Measurements from ENCODE around the gene PDK1. TPM values are rescaled to one million over a fixed set of nuclear protein-coding genes. Genes with fewer than 3 reads are reported as not detected.

The PDK1 gene
- polyA plus RNA-seq, 2 of the 4 experiments (the other 2 are of a cell fraction), result 1.2 to 12.9 TPM

DNA sequence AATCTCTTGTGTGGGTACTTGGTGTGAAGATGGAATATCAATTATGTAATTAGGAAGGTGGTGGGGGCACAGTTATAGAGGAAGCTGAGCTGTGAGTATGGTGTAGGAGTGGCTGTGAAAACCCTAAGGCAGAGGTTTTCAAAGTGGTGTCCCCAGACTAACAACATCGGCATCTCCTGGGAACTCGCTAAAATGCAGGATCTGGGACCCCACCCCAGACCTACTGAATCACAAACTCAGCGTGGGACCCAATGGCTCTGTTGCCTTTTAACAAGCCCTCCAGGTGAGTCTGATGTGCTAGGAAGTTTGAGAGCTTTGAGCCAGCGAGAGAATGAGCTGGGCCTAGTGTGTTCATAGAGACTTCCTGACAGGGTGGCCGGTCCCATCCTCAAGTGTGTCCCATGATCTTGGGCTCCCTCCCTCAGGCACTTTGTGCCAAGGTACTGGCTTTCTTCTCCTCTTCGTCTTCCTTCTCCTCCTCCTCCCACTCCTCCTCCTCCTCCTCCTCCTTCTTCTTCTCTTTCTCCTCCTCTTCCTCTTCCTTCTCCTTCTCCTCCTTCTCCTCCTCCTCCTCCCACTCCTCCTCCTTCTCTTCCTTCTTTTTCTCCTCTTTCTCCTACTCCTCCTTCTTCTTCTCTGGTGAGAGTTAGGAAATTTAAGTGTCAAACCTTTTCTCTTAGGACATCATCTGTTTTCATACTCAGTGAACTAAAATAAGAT lies 86.6 kb downstream of the PDK1 start:
- FAIRE-seq (no peak), DNase-seq (ENCODE audit: low read depth in 1 of 2, low spot score in 1 of 2) (no peak), ATAC-seq (no peak)
- Histone ChIP-seq H3K4me1 (no peaks in the 10 kb centered on the region), H3K4me2 (no peak overlapping the region), H3K9me3 (no peaks in the 10 kb centered on the region), H3K4me3 (no peak overlapping the region), H3K27ac (no peak overlapping the region)
- WGBS (ENCODE audit: missing lambda C conversion rate), result 62% methylated on average over 6 of the region's 6 CpGs
- CTCF ChIA-PET, result no interaction called here
- POLR2A ChIA-PET, result no interaction called here
- TF ChIP-seq RARB (CRISPR knock-in tag; IDR thresholded peaks at IDR 0.05), result no peak
- no peak for TF ChIP-seq MAZ (IDR thresholded peaks at IDR 0.05; ENCODE audit: borderline replicate concordance, low read depth, low read length)
- TF ChIP-seq SREBF2 (IDR thresholded peaks at IDR 0.05), result no peak
- no peak for TF ChIP-seq NR3C1 (IDR thresholded peaks at IDR 0.05)
- TF ChIP-seq, protein P1, sequence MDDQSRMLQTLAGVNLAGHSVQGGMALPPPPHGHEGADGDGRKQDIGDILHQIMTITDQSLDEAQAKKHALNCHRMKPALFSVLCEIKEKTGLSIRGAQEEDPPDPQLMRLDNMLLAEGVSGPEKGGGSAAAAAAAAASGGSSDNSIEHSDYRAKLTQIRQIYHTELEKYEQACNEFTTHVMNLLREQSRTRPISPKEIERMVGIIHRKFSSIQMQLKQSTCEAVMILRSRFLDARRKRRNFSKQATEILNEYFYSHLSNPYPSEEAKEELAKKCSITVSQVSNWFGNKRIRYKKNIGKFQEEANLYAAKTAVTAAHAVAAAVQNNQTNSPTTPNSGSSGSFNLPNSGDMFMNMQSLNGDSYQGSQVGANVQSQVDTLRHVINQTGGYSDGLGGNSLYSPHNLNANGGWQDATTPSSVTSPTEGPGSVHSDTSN (IDR thresholded peaks at IDR 0.05), result no peak
- no peak for TF ChIP-seq POLR2AphosphoS2 (conservative IDR thresholded peaks at IDR 0.05; ENCODE audit: low read length)
- TF ChIP-seq TP53 (CRISPR knock-in tag; IDR thresholded peaks at IDR 0.05), result no peak
- TF ChIP-seq, protein P2, sequence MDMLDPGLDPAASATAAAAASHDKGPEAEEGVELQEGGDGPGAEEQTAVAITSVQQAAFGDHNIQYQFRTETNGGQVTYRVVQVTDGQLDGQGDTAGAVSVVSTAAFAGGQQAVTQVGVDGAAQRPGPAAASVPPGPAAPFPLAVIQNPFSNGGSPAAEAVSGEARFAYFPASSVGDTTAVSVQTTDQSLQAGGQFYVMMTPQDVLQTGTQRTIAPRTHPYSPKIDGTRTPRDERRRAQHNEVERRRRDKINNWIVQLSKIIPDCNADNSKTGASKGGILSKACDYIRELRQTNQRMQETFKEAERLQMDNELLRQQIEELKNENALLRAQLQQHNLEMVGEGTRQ (IDR thresholded peaks at IDR 0.05), result no peak
- TF ChIP-seq JUN (IDR thresholded peaks at IDR 0.05), result no peak
- TF ChIP-seq BHLHE40 (IDR thresholded peaks at IDR 0.05; ENCODE audit: low read depth, low read length), result no peak

DNA sequence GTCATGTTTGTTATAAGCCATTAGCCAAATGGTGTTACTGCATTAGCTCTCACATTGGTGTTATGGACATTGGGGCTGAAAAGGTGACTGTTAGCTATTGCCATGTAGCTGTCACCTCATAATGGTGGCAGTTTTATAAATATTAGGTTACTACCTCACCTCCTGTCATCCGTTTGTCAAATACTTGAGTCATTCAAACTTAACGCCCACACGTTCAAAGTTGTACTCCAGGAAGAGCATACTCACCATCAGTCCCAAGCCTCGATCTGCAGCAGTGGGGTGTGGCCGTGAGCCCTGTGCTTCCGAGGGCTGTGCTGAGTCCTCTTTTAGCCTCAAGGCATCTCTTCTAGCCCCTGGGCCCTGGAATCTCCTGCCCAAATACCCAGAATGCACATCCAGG lies 87.3 kb downstream of the PDK1 start:
- CTCF ChIA-PET, result interaction anchor here (0.7 to 1.2 kb wide), 3 partner anchors 9 to 49 kb away, joined by 3 read pairs; no protein-coding TSS in a partner anchor

DNA sequence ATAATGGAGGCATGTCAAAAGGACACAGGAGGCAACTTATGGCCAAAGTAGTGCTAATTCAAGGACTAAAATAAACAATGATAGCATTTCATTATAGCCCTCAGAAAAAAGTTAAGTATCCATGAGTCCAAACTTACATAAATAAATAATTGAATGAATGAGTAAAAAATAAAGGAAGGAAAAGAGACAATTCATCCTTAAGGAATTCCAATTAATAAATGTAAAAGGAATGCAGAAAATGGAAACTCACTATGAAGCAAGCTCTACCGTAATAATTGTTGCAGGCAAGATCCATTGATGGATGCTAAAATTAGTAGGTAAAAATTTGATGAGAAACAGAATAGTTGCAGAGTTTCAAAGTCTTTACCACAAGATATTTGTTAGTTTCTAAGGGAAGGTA lies 91.5 kb downstream of the PDK1 start:
- ChIA-PET POLR2A (no interaction called here), CTCF (no interaction called here)
- no peak overlapping the region for H3K4me2 ChIP-seq
- 80% methylated on average over 1 of the region's 1 CpG for WGBS (ENCODE audit: missing lambda C conversion rate)
- H3K9me3 ChIP-seq, result no peaks in the 10 kb centered on the region
- H3K4me3 ChIP-seq, result no peak overlapping the region
- DNase-seq (ENCODE audit: low read depth in 1 of 2, low spot score in 1 of 2) (no peak), FAIRE-seq (no peak), ATAC-seq (no peak)
- H3K4me1 ChIP-seq, result no peaks in the 10 kb centered on the region
- no peak overlapping the region for H3K27ac ChIP-seq
- TF ChIP-seq TP53 (CRISPR knock-in tag; IDR thresholded peaks at IDR 0.05) (no peak), CHD2 (IDR thresholded peaks at IDR 0.05; ENCODE audit: low read length, partially characterized antibody) (no peak), RFX5 (IDR thresholded peaks at IDR 0.05) (no peak), EHMT2 (IDR thresholded peaks at IDR 0.05; ENCODE audit: low read depth) (no peak), SREBF2 (IDR thresholded peaks at IDR 0.05) (no peak), FOSB (CRISPR knock-in tag; IDR thresholded peaks at IDR 0.05) (no peak), BHLHE40 (IDR thresholded peaks at IDR 0.05; ENCODE audit: low read depth, low read length) (no peak), RCOR1 (IDR thresholded peaks at IDR 0.05; ENCODE audit: low read depth, low read length) (no peak), CBX2 (IDR thresholded peaks at IDR 0.05; ENCODE audit: borderline replicate concordance, low read depth) (no peak), PHF8 (IDR thresholded peaks at IDR 0.05; ENCODE audit: borderline replicate concordance, low read depth) (no peak)
- TF ChIP-seq, protein P3, sequence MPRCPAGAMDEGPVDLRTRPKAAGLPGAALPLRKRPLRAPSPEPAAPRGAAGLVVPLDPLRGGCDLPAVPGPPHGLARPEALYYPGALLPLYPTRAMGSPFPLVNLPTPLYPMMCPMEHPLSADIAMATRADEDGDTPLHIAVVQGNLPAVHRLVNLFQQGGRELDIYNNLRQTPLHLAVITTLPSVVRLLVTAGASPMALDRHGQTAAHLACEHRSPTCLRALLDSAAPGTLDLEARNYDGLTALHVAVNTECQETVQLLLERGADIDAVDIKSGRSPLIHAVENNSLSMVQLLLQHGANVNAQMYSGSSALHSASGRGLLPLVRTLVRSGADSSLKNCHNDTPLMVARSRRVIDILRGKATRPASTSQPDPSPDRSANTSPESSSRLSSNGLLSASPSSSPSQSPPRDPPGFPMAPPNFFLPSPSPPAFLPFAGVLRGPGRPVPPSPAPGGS (IDR thresholded peaks at IDR 0.05), result no peak
- TF ChIP-seq, protein P4, sequence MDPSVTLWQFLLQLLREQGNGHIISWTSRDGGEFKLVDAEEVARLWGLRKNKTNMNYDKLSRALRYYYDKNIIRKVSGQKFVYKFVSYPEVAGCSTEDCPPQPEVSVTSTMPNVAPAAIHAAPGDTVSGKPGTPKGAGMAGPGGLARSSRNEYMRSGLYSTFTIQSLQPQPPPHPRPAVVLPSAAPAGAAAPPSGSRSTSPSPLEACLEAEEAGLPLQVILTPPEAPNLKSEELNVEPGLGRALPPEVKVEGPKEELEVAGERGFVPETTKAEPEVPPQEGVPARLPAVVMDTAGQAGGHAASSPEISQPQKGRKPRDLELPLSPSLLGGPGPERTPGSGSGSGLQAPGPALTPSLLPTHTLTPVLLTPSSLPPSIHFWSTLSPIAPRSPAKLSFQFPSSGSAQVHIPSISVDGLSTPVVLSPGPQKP (IDR thresholded peaks at IDR 0.05; ENCODE audit: low read depth, low read length), result no peak
- TF ChIP-seq, protein P5, sequence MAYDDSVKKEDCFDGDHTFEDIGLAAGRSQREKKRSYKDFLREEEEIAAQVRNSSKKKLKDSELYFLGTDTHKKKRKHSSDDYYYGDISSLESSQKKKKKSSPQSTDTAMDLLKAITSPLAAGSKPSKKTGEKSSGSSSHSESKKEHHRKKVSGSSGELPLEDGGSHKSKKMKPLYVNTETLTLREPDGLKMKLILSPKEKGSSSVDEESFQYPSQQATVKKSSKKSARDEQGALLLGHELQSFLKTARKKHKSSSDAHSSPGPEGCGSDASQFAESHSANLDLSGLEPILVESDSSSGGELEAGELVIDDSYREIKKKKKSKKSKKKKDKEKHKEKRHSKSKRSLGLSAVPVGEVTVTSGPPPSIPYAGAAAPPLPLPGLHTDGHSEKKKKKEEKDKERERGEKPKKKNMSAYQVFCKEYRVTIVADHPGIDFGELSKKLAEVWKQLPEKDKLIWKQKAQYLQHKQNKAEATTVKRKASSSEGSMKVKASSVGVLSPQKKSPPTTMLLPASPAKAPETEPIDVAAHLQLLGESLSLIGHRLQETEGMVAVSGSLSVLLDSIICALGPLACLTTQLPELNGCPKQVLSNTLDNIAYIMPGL (CRISPR knock-in tag; IDR thresholded peaks at IDR 0.05; ENCODE audit: borderline replicate concordance), result no peak

More for the DNA sequence above, 87.3 kb downstream of the PDK1 start:
- H3K27ac ChIP-seq, result no peak overlapping the region
- POLR2A ChIA-PET, result no interaction called here
- no peaks in the 10 kb centered on the region for H3K4me1 ChIP-seq
- FAIRE-seq (no peak), ATAC-seq (no peak), DNase-seq (ENCODE audit: low read depth in 1 of 2, low spot score in 1 of 2) (no peak)
- H3K4me3 ChIP-seq, result no peak overlapping the region
- H3K4me2 ChIP-seq, result no peak overlapping the region
- TF ChIP-seq, protein P6, sequence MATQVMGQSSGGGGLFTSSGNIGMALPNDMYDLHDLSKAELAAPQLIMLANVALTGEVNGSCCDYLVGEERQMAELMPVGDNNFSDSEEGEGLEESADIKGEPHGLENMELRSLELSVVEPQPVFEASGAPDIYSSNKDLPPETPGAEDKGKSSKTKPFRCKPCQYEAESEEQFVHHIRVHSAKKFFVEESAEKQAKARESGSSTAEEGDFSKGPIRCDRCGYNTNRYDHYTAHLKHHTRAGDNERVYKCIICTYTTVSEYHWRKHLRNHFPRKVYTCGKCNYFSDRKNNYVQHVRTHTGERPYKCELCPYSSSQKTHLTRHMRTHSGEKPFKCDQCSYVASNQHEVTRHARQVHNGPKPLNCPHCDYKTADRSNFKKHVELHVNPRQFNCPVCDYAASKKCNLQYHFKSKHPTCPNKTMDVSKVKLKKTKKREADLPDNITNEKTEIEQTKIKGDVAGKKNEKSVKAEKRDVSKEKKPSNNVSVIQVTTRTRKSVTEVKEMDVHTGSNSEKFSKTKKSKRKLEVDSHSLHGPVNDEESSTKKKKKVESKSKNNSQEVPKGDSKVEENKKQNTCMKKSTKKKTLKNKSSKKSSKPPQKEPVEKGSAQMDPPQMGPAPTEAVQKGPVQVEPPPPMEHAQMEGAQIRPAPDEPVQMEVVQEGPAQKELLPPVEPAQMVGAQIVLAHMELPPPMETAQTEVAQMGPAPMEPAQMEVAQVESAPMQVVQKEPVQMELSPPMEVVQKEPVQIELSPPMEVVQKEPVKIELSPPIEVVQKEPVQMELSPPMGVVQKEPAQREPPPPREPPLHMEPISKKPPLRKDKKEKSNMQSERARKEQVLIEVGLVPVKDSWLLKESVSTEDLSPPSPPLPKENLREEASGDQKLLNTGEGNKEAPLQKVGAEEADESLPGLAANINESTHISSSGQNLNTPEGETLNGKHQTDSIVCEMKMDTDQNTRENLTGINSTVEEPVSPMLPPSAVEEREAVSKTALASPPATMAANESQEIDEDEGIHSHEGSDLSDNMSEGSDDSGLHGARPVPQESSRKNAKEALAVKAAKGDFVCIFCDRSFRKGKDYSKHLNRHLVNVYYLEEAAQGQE (IDR thresholded peaks at IDR 0.05), result no peak
- no peak for TF ChIP-seq CBX2 (IDR thresholded peaks at IDR 0.05; ENCODE audit: borderline replicate concordance, low read depth)
- WGBS (ENCODE audit: missing lambda C conversion rate), result 65% methylated on average over 6 of the region's 6 CpGs
- H3K9me3 ChIP-seq, result no peaks in the 10 kb centered on the region

All from A549 (cell line).